Activated T-cell treated with anti-CD3 and anti-CD28 coated beads for 24 hours (primary cell): ENCODE results near the gene CCDC144A.
"Not testable (repeated sequence)": the region's sequence is repeated elsewhere in the genome, so short reads cannot be mapped to it uniquely, and the experiment has no call there.

Source experiments
- DNase-seq: peaks from one replicate; pipeline ENCODE4 v3.0.0-alpha.2; 2020; ENCODE audit warnings: low read depth

The CCDC144A gene

GRCh38 chr17:16820161-16820877 is 130.3 kb downstream of the CCDC144A start:
- DNase-seq: no peak

GRCh38 chr17:16820979-16821543 is 131.0 kb downstream of the CCDC144A start:
- no peak for DNase-seq

GRCh38 chr17:16822133-16822532 is 132.1 kb downstream of the CCDC144A start:
- DNase-seq: not testable (repeated sequence)

GRCh38 chr17:16823768-16824406 is 133.8 kb downstream of the CCDC144A start:
- not testable (repeated sequence) for DNase-seq
